ENCODE measurements around the gene AFF1.

The AFF1 gene

GRCh38 chr4:87166296-87166854 is 231.6 kb downstream of the AFF1 start:
- DNase-seq, result no peak

- no peak for DNase-seq
These were observed 237.1 kb downstream of the AFF1 start for GRCh38 chr4:87171944-87172343.

GRCh38 chr4:87174672-87175071 is 239.9 kb downstream of the AFF1 start:
- DNase-seq, result no peak

- DNase-seq, result no peak
These were observed 244.9 kb downstream of the AFF1 start for GRCh38 chr4:87179751-87180150.

- no peak for DNase-seq
These were observed 246.0 kb downstream of the AFF1 start for GRCh38 chr4:87180767-87181166.

- no peak for DNase-seq
These were observed 250.5 kb downstream of the AFF1 start for GRCh38 chr4:87185146-87185870.

GRCh38 chr4:87188048-87188447 is 253.2 kb downstream of the AFF1 start:
- no peak for DNase-seq

- no peak for DNase-seq
These were observed 254.1 kb downstream of the AFF1 start for GRCh38 chr4:87188932-87189331.

Measured in CD4-positive, alpha-beta T cell treated with Interleukin-1 beta for 1 hour (primary cell).